HG03565 (cell line): ENCODE results near the gene IMMT.

ENCODE experiments used
- ATAC-seq: cut with Tn5 transposase; IDR thresholded peaks from one replicate; pipeline ENCODE4 v1.9.1; 2021; ENCODE audit warnings: mild to moderate bottlenecking, moderate library complexity; ENCODE audit not compliant: unreplicated experiment

IMMT gene

DNA sequence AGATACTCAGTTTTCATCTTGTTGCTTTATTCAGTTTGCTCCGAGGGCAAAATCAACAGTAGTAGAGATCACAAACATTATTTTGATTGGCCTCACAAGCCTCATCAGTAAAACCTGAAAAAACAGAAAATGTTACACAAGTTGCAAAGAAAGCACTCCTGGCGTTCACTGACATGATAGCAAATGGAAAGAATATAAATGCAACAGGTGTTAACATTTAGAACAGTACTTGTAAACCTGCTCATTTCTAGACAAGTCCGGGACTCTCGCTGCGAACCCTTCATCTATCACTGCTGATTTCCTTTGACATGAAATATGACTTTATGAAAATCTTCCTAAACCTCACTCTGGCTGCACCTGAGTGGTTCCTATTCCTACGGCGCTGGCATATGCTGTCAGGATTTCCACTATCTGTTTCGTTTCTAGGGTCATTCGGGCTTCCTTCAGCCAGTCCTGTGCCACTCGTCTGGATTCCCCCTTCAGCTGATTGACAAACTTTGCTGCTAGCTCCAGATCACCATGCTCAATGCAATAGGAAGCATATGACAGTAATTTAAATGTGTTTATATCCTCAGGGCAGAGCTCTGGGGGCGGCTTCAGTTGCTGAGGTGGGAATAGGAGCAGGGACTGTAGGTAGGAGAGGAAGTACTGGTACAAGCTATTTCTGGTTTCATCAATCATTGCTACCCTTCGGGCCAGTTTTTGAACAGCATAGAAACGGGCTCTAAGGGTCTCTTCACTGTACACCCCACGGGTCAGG lies 51.2 kb downstream of the IMMT start:
- no peak for ATAC-seq

DNA sequence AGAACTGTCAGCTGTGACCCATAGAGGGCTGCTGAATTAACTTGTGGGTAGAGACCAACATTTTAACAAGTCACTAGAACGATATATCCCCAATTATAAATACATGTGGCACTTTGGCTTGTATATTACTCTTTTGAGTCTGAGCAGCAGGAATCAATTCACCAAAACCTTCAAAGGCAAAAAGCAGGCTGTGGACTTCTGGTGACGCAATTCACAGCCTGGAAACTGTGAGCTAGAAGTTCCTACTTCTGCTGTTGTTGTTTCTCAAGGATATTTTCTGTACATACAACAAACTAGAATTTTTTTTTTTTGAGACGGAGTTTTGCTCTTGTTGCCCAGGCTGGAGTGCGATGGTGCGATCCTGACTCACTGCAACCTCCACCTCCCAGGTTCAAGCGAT lies 52.0 kb downstream of the IMMT start:
- no peak for ATAC-seq

DNA sequence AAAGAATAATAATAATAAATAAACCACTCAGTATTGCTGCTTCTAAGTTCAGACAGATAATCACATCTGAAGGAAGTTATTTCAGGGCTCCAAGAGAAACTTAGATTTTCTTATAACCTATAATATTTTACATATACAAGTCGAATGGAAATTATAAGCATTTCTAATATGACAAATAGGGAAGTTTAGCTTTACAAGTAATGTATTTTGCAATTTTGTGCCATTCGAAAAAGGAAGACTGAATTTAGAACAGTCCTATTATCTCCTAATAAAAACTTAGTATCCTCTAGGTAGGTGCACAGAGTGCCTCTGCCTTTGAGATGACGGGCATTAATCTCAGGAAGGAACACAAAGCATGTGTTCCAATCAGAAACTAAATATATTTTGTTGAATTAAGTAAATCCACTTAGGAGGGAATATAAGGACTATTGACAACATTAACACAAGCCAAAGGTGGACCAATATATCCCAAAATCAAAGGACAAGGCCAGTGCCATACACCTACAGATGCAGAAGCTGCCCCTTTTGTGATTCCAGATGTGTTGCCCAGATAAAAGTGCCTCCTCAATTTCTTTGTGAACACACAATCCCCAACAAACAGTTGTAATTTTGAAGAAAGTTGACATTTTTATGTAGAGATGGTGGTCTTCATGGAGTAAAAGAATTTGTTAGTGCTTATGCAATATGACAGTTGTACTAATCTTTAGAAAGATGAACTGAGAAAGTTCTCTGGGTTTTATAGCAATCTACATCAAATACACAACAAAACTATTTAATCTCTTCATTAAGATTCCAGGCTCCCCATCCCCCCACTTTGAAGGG lies 52.6 kb downstream of the IMMT start:
- no peak for ATAC-seq

DNA sequence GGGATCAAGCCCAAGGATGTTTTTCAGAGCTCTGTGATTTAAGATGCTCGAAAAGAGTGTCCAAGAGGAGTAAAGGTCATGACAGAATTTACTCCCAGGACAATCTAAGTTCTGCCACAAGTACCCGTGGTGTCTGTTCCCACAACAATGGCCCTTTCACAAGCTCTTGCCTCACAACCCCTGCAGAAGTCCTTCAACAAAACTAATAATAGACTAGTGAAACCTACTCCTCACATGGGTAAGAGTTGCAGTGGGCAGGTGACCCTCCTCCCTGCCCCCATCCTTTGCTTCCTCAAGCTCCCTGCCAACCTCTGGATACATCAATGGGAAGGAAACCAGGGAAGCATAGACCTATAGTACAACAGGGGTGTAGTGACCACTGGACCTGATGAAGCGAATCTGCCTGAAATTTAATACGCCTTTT lies 54.3 kb downstream of the IMMT start:
- ATAC-seq: no peak

DNA sequence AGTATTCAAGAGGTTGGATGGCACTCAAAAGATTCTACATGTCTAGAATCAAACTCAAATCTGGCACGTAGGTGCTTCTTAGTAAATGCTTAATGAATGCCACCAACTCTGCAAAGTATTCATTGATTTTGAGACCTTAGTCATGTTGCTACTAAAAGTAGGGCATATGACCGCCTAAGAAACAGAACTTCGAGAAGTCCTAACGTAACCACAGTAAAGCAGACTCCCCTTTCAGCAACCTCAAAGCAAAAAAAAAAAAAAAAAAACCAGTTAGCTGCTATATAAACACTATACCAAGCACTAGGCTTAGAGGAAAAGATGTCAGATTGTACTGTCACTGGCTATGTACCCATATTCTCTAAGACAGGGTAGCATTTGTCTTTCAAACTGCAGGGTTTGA lies 55.3 kb downstream of the IMMT start:
- no peak for ATAC-seq

DNA sequence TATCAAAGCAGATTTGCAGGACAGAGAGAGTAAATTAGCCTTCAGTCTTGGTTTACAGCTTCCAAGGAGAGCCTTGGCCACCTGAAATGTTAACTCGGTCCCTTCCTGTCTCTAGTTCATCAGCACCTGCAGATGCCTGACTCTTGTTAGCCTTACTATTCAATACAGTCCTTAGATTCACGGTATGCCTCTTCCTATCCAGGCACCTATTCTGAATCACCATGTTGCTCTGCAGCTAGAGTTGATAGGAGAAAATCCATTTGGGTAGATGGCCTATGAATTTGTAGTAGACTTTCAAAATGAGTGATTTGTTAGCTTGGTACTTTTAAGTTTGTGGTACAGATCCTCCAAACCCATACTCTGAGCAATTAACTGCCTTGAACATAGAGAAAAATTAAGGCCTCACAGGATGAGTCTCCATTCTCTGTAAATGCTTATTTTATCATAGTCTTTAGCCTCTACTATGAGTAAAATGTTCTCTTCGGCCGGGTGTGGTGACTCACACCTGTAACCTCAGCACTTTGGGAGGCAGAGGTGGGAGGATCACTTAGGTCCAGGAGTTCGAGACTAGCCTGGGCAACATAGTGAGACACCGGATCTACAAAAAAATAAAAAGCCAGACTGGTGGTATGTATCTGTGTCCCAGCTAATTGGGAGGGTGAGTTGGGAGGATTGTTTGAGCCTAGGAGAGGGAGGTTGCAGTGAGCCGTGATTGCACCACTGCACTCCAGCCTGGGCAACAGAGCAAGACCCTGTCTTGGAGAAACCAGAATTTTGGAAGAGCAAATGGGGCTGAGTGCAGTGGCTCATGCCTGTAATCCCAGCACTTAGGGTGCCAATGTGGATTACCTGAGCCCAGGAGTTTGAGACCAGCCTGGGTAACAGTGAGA lies 56.3 kb downstream of the IMMT start:
- no peak for ATAC-seq

DNA sequence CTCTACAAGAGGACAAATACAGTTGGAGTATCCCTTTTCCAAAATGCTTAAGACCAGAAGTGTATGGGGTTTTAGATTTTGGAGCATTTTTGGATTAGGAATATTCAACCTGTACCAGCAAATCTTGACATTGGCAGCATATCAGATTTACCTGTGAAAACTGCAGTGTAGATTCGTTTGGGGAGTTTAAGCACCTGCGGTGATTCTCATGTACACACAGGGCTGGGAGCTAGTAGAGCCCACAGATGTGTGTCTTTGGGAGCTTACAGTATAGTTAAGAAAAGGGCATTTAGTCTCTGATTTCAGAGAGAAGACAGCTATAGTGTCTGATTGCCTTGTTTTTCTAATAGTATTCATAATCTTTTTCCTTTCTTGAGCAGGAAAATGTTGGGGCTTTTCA lies 59.1 kb downstream of the IMMT start:
- ATAC-seq: no peak

DNA sequence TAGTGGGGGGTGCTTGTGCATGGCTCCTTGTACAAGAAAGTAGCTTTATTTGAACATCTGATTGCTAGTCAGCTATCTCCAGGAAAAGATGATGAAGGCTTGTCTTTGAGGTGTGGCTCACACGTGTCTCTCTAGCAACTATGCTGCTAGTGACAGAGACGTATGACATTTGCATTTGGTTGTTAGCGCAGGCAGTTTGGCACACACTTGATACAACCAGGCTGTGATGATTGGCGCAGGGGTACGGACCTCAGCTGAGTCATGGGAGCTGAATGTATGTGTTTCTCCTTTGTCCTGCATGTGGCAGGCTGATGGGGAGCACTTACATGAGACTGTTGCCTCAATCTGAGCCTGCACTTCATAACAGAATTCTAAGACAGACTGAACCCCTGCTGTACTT lies 59.6 kb downstream of the IMMT start:
- no peak for ATAC-seq

DNA sequence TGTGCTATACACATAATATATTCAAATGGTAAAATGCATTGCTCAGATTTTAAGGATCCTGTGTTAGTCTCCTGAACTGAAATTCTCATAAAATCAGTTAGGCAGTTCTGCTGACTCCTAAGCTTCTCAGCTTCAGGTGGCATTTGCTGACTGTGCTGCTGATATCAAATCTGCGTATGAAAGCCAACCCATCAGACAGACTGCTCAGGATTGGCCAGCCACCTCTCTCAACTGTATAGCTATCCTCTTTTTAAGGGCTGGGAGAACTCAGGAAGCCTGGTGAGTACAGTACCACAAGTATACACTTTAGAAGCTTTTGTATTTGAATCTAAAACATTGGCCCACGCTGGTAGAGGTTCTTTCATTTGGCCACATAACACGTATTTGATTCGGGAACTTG lies 60.6 kb downstream of the IMMT start:
- no peak for ATAC-seq

DNA sequence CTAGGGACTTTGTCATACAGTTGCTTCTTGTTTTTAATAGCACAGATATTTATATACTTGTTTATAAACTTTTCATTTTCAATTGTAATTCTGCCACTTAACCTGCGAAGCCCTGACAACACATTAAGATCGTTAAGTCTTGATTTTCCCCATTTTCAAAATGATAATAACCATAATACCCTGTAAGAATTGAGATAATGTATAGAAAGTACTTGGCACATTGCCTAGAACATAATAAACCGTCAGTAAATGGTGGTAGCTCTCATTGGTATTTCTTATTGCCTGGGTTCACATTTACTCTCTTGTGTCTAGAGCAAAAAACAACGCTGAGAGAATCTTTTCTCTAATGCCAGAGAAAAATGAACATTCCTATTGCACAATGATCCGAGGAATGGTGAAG lies 70.6 kb downstream of the IMMT start:
- no peak for ATAC-seq

DNA sequence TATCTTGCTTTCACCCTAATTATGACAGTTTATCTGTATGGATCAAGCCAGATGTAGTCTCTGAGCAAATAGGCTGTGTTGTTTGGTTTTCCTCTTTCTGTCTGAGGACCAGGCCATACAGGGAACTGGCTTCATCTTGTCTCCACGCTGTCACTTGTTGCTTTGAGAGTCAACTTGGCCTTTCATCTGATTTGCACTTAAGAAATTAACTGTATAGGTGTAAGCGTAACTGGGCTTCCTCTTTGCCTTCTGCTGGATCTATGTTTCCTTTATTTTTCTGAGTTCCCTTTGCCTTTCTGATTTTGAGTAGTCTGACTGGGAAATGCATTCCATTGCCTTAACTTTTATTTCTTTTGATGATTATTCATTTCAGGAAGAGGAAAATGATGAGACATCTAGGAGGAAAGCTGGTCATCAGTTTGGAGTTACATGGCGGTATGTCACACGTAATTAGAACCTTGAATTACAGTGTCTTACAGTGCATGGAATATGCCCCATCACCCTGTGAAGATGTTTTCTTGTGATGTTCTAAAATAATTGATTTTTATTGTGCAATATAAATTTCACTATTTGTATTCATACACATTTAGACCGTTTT lies 71.8 kb downstream of the IMMT start:
- no peak for ATAC-seq

DNA sequence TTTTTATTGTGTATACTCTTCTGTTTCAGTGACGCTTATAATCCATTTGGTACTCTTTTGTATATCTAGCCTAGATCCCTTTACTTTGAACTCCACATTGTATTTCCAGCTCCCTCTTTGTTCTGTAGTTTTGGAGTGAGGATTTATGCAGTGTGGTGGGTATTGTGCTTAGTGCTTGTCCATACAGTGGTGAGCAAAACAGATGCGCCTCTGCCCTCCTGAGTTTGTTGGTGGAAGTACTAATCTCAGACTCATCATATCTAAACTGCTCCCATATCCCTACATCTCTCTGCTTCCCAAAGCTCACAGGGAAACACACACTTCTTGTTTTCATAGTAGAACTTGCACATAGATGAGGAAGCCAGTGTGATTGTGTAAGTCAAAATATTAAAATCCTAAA lies 77.1 kb downstream of the IMMT start:
- ATAC-seq: no peak

DNA sequence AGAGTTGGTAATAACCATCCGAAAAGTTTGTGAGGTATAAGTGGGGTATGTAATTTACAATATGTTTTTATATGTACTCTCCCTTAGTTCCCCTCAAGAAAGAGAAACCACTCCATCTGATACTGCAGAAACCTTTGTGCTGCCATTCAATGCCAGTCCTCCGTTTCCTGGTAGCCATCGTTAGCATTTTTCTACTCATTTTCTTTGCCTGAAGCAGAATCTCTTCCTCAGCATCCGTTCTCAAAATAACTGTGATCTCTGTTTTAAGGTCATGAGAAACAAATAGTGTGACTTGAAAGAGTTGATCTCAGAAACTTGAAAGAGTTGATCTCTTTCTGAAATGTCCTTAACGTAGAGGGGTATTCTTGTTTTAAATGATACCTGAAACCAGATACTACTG lies 88.2 kb downstream of the IMMT start:
- no peak for ATAC-seq

DNA sequence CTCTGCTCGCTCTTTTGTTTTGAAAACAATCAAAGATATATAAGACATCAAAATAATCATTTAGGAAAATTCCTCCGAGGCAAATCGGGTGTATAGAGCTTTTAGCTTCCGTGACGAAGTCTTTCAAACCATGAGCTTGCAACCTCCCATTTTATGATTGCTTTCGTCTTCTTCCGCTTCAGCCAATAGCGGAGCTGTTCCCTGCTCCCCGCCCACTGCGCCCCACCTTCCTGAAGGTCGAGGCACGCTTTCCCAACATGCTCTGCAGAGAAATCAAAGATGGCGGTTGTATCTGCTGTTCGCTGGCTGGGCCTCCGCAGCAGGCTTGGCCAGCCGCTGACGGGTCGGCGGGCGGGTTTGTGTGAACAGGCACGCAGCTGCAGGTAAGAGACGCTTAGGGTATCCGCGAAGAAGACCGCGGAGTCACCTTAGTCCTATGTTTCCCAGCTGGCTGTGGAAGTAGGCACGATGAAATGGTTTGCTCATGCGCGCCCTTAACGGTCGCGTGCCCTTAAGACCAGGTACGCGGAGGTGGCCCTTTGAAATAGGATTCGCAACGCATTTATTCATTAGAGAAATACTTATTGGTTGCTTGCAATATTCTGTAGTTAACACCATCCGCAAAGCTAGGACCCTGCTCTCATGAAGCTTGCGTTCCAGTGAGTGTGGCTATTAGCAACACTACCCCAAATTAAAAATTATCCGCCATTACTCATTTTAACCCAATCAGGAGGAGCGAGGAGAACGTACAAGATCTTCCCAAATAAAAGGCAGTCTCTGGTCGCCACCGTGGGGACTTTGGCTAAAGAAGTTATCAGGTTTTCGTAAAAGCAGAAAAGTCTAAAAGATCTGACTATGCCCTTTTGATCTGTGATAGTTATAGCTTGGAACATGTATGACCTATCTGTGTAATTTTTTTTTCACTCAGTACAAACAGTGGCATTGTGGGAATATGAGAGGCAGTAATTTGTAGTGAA lies 89.0 kb downstream of the IMMT start, which contains the start of gene PTCD3:
TSS of gene PTCD3 (plus strand) at position 267 of the 977 bp plus-strand sequence. CDS start at position 280, 13 bp downstream.
- peak; percentile 86 for ATAC-seq

DNA sequence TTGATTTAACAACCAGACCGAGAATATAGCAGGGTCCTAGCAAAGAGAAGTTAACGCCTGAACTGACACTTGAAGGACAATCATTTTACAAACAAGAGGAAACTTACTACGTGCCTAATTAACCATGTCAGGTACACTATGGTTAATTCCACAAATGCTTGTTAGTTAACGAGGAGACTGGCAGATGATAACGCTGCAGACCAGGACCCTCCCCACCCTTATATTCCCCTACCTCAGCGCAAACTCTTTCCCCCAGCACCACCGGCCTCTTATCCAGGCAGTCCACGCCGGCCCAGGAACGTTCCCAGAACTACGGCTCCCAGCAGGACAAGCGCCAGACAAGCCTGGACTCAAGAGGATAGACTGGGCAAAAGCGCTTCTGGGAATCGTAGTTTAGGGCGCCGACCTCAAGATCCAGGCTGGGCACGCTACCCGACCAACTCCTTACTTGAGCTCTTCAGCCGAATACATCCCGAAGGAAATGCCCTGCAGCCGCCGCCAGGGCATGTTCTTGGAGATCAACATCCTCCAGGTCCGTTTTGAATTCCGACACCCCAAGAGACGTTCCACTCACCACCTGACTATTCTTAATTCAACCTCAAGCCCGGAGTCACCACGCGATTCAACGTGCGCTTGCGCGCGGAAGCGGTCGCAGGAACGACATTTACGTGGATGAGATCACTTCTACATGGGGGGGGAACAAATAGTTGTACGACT lies 89.9 kb downstream of the IMMT start, which contains the start of gene POLR1A:
TSS of gene POLR1A (minus strand) at position 635 of the 717 bp plus-strand sequence. CDS start at position 525, 110 bp downstream.
- peak; percentile 41 for ATAC-seq

DNA sequence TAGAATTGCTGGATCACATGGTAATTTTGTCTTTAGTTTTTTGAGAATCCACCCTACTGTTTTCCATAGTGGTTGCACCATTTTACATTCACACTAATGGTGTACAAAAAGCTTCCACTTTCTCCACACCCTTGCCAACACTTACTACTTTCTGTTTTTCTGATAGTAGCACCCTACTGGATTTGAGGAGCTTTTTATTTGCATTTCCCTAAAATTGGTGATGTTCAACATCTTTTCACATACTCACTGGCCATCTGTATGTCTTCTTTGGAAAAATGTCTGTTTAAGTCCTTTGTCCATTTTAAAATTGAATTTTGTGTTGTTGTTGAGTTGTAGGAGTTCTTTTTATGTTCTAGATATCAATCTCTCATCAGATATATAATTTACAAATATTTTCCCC lies 93.1 kb downstream of the IMMT start:
- ATAC-seq: no peak

DNA sequence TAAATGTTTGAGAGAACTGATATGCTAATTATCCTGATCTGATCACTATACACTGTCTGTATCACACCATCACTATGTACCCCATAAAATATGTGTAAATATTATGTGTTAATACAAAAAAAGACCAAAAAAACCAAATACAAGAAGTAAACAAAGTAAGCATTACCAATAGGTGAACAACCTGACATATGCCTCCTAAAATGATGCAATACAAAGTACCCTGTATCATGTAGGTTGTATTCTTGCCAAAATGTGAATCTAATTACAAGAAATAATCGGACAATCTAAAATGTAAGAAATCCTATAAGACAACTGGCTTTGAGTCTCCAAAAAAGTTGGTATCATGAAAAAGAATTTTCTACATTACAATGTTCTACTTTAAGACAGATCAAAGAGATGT lies 97.3 kb downstream of the IMMT start:
- no peak for ATAC-seq

DNA sequence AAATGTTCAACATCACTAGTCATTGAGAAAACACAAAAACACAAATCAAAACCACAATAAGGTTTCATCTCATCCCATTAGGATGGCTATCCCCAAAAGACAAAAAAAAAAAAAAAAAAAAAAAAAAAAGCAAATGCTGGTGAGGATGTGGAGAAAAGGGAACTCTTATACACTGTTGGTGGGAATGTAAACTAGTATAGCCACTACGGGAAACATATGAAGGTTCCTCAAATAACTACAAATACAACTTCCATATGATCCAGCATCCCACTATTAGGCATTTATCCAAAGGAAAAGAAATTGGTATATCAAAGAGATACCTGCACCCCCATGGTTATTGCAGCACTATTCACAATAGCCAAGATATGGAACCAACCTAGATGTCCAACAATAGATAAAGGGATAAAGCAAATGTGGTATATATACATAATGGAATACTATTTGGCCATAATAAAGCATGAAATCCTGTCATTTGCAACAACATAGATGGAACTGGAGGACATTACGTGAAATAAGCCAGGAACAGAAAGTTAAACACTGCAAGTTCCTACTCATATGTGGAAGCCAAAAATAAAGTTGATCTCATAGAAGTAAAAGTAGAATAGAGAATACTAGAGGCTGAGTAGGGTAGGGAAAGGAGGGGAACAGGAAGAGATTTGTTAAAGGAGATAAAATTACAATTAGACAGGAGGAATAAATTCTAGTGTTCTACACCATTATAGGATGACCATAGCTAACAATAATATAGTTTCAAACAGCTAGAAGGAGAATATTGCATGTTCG lies 98.0 kb downstream of the IMMT start:
- ATAC-seq: no peak
